PC-9 (cell line): ENCODE results near the gene ZMIZ1. TPM values are rescaled to one million over a fixed set of nuclear protein-coding genes. Genes with fewer than 3 reads are reported as not detected.

ENCODE experiments used
- BruUV-seq: library from RNA; stranded (reverse); fragments of 400-500 nt; replicated peaks from 2 replicates; lab custom pipeline; 2021; lab: Mats Ljungman, UMichigan
- CTCF ChIA-PET: fragments of 300-600 bp; sonication (Branson Sonifier 250); formaldehyde crosslinking; loops from one replicate; lab custom pipeline; 2022; ENCODE audit warnings: antibody characterized with exemption; lab: Charles Lee
- POLR2A ChIA-PET: fragments of 300-600 bp; sonication (Branson Sonifier 250); formaldehyde crosslinking; loops from one replicate; lab custom pipeline; 2022; ENCODE audit warnings: antibody characterized with exemption; ENCODE audit not compliant: unreplicated experiment; lab: Charles Lee
- DNase-seq, 2 experiments: peaks; one replicate each; pipeline versions ENCODE4 v3.0.0 to v3.0.0-alpha.2; 2015 to 2022; ENCODE audit warnings: mixed read lengths in 1 of 2
- H2AFZ ChIP-seq: fragments of 200-600 bp; sonication (generic); 2 replicates; pipeline ENCODE4 v1.8.1; 2017; ENCODE audit warnings: antibody characterized with exemption
- H3F3A ChIP-seq: fragments of 200-600 bp; sonication (generic); 2 replicates; pipeline ENCODE4 v1.8.1; 2017; ENCODE audit warnings: antibody characterized with exemption, mild to moderate bottlenecking, low read depth; ENCODE audit not compliant: insufficient read depth
- H3K27ac ChIP-seq: fragments of 200-600 bp; sonication (generic); 2 replicates; pipeline ENCODE4 v1.6.1; 2016; ENCODE audit warnings: mixed run types
- H3K27me3 ChIP-seq: fragments of 200-600 bp; sonication (generic); 2 replicates; pipeline ENCODE4 v1.6.1; 2016; ENCODE audit warnings: low read depth, mixed run types; ENCODE audit not compliant: insufficient read depth
- H3K36me3 ChIP-seq: fragments of 200-600 bp; sonication (generic); 2 replicates; pipeline ENCODE4 v1.6.1; 2016; ENCODE audit warnings: low read depth, mixed run types
- H3K4me1 ChIP-seq: fragments of 200-600 bp; sonication (generic); replicated peaks from 2 replicates; pipeline ENCODE4 v1.6.1; 2016; ENCODE audit warnings: mixed run types; ENCODE audit not compliant: insufficient read depth
- H3K4me2 ChIP-seq: fragments of 200-600 bp; sonication (generic); 2 replicates; pipeline ENCODE4 v1.6.1; 2017; ENCODE audit warnings: mixed run types
- H3K4me3 ChIP-seq: fragments of 200-600 bp; sonication (generic); 2 replicates; pipeline ENCODE4 v1.6.1; 2016; ENCODE audit warnings: mixed run types
- H3K79me2 ChIP-seq: fragments of 200-600 bp; sonication (generic); 2 replicates; pipeline ENCODE4 v1.6.1; 2017; ENCODE audit warnings: low read depth, mixed run types
- H3K9me2 ChIP-seq: fragments of 200-600 bp; sonication (generic); 2 replicates; pipeline ENCODE4 v1.8.1; 2017; ENCODE audit warnings: mild to moderate bottlenecking; ENCODE audit not compliant: insufficient read depth
- H3K9me3 ChIP-seq: fragments of 200-600 bp; sonication (generic); 2 replicates; pipeline ENCODE4 v1.8.1; 2016; ENCODE audit warnings: low read depth; ENCODE audit not compliant: insufficient read depth
- H4K20me1 ChIP-seq: fragments of 200-600 bp; sonication (generic); 2 replicates; pipeline ENCODE4 v1.8.1; 2017; ENCODE audit not compliant: insufficient read depth
- CTCF ChIP-seq: fragments of 200-600 bp; sonication (generic); conservative IDR thresholded peaks from 2 replicates; pipeline ENCODE4 v1.6.1; 2017; ENCODE audit warnings: mixed run types, antibody characterized with exemption, mild to moderate bottlenecking, moderate library complexity
- EZH2 ChIP-seq: fragments of 200-600 bp; sonication (generic); IDR thresholded peaks from 2 replicates; pipeline ENCODE4 v1.8.0; 2017; ENCODE audit warnings: antibody characterized with exemption, low read depth
- intact Hi-C: fragments of 100-400 bp; cut with micrococcal nuclease; formaldehyde crosslinking; loops from one replicate; pipeline ENCODE4 v1.10.0; 2022; ENCODE audit not compliant: unreplicated experiment
- total RNA-seq: library from RNA; stranded (reverse); gene quantifications from 2 replicates; pipeline ENCODE4 v1.2.3, GENCODE V29; 2021

The ZMIZ1 gene
- total RNA-seq, 1 experiment from 2014 or later: 47.6 TPM

GRCh38 chr10:79344502-79345195, 275.9 kb downstream of the ZMIZ1 start:
- POLR2A ChIA-PET: no interaction called here
- Histone ChIP-seq H3K4me1 (peaks cover 25% of the 10 kb centered on the region), H3K27ac (no peak overlapping the region), H3F3A (peaks cover 5% of the 10 kb centered on the region; the same call in 1 of the 2 replicates), H3K4me2 (no peak overlapping the region), H3K9me3 (no peaks in the 10 kb centered on the region), H3K79me2 (peaks cover 23% of the 10 kb centered on the region), H3K36me3 (peaks cover 12% of the 10 kb centered on the region), H3K27me3 (no peaks in the 10 kb centered on the region), H3K9me2 (no peaks in the 10 kb centered on the region), H4K20me1 (peaks cover 16% of the 10 kb centered on the region), H3K4me3 (no peak overlapping the region), H2AFZ (no peak overlapping the region)
- no TSS peak for BruUV-seq
- CTCF ChIA-PET: interaction anchor here (0.5 to 1.6 kb wide), 3 partner anchors 10 to 787 kb away, joined by 3 read pairs; no protein-coding TSS in a partner anchor
- intact Hi-C loops: no loop called here
- DNase-seq: no peak
- TF ChIP-seq CTCF (no peak), EZH2 (no peak)

GRCh38 chr10:79345241-79346011, 276.7 kb downstream of the ZMIZ1 start:
- TF ChIP-seq CTCF: no peak
- TF ChIP-seq EZH2: no peak
- H3K27ac ChIP-seq: no peak overlapping the region
- POLR2A ChIA-PET: no interaction called here
- CTCF ChIA-PET: interaction anchor here (0.6 to 1.6 kb wide), 6 partner anchors 10 to 1306 kb away, joined by 3 to 11 read pairs (median 3); no protein-coding TSS in a partner anchor
- no peaks in the 10 kb centered on the region for H3K27me3 ChIP-seq
- H3K36me3 ChIP-seq: peaks cover 20% of the 10 kb centered on the region
- no peak overlapping the region for H2AFZ ChIP-seq
- no peak for DNase-seq
- no peak overlapping the region for H3K4me2 ChIP-seq
- no peaks in the 10 kb centered on the region for H3K9me3 ChIP-seq
- H3K9me2 ChIP-seq: no peaks in the 10 kb centered on the region
- peaks cover 29% of the 10 kb centered on the region for H3K4me1 ChIP-seq
- H3K79me2 ChIP-seq: peaks cover 30% of the 10 kb centered on the region
- intact Hi-C loops: loop anchor here (2.0 kb wide), 1 partner anchor 47 kb away; no protein-coding TSS in a partner anchor
- BruUV-seq: no TSS peak
- no peak overlapping the region for H3K4me3 ChIP-seq
- H4K20me1 ChIP-seq: peaks cover 24% of the 10 kb centered on the region
- H3F3A ChIP-seq: peaks cover 5% of the 10 kb centered on the region; the same call in 1 of the 2 replicates

DNA sequence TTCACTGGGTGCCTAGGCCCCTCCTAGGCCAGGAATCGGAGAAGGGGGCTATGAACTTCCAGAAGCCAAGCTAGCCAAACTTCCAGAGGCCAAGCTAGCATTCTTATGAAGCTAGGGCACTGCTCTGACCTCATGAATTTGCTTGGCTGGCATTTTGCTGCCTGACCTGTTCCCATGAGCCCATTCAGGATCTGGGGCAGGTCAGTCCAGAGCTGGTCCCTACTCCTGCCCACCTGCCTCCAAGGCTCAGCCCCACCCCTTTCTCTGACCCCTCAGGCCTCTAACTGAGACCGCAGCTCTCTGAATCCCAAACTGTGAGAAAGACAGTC, 277.2 kb downstream of the ZMIZ1 start:
- Histone ChIP-seq H3K27me3 (no peaks in the 10 kb centered on the region), H3K9me2 (no peaks in the 10 kb centered on the region), H3K9me3 (no peaks in the 10 kb centered on the region), H3K27ac (no peak overlapping the region), H3K36me3 (peaks cover 25% of the 10 kb centered on the region), H2AFZ (no peak overlapping the region), H3K79me2 (peaks cover 36% of the 10 kb centered on the region), H4K20me1 (peaks cover 29% of the 10 kb centered on the region), H3K4me3 (no peak overlapping the region), H3K4me2 (no peak overlapping the region), H3F3A (peaks cover 9% of the 10 kb centered on the region; the same call in 1 of the 2 replicates), H3K4me1 (peaks cover 29% of the 10 kb centered on the region)
- DNase-seq: no peak
- no TSS peak for BruUV-seq
- TF ChIP-seq EZH2 (no peak), CTCF (no peak)
- CTCF ChIA-PET: interaction anchor here (0.6 to 1.6 kb wide), 3 partner anchors 11 to 30 kb away, joined by 3 read pairs; no protein-coding TSS in a partner anchor
- POLR2A ChIA-PET: no interaction called here
- intact Hi-C loops: loop anchor here (2.0 kb wide), 1 partner anchor 47 kb away; no protein-coding TSS in a partner anchor
